Keratinocyte (primary cell): ENCODE measurements around the gene HOXB4.

Experiments
- CTCF ChIP-seq, 3 experiments: IDR thresholded peaks in 1 of 3; conservative IDR thresholded peaks in 1 of 3; optimal IDR thresholded peaks in 1 of 3; 2 replicates in 2 of 3; 3 replicates in 1 of 3; pipeline versions ENCODE3 to v1.5.1; 2011; ENCODE audit warnings: low read length in 3 of 3, mild to moderate bottlenecking in 3 of 3, moderate library complexity in 2 of 3, control low read depth in 1 of 3, inconsistent platforms in 1 of 3; ENCODE audit not compliant: insufficient read depth in 2 of 3; ENCODE audit errors: extremely low read depth in 1 of 3
- EZH2 ChIP-seq: IDR thresholded peaks from one replicate; pipeline ENCODE4 v1.6.1; 2012; ENCODE audit warnings: inconsistent platforms, mild to moderate bottlenecking, low read length, moderate library complexity

GRCh38 chr17:48526608-48527546, 51.3 kb downstream of the HOXB4 start:
- TF ChIP-seq CTCF (optimal IDR thresholded peaks at IDR 0.05 in 1 of 3, IDR thresholded peaks at IDR 0.05 in 1 of 3, conservative IDR thresholded peaks at IDR 0.05 in 1 of 3; ENCODE audit: extremely low read depth in 1 of 3, insufficient read depth in 2 of 3, low read length in 3 of 3) (no peak), EZH2 (peak; percentile 35)
